Measurements from ENCODE around the gene TRAPPC3L. TPM values are rescaled to one million over a fixed set of nuclear protein-coding genes. Genes with fewer than 3 reads are reported as not detected.

Gene TRAPPC3L
- total and polyA plus RNA-seq, 2 of the 13 experiments (the other 11 are each of a cell fraction or from before 2014, with no cell fraction given): not detected

GRCh38 chr6:116531675-116532570, 13.6 kb downstream of the TRAPPC3L start (continued):
- no peak for TF ChIP-seq HMGXB4 (CRISPR knock-in tag; IDR thresholded peaks at IDR 0.05; ENCODE audit: borderline replicate concordance in 1 of 2, low read depth in 1 of 2)
- TF ChIP-seq ZNF782 (CRISPR knock-in tag; IDR thresholded peaks at IDR 0.05; ENCODE audit: borderline replicate concordance): no peak
- no peak for TF ChIP-seq NR0B2 (CRISPR knock-in tag; IDR thresholded peaks at IDR 0.05)
- no peak for TF ChIP-seq ATF1 (CRISPR knock-in tag; IDR thresholded peaks at IDR 0.05)
- no peak for TF ChIP-seq BRF2 (CRISPR knock-in tag; IDR thresholded peaks at IDR 0.05)
- TF ChIP-seq MBD4 (IDR thresholded peaks at IDR 0.05; ENCODE audit: borderline replicate concordance, low read length): no peak
- TF ChIP-seq PLRG1 (conservative IDR thresholded peaks at IDR 0.05): no peak
- TF ChIP-seq ZNF556 (CRISPR knock-in tag; IDR thresholded peaks at IDR 0.05; ENCODE audit: borderline replicate concordance): no peak
- TF ChIP-seq ATF5 (CRISPR knock-in tag; IDR thresholded peaks at IDR 0.05; ENCODE audit: low read depth): no peak
- no peak for TF ChIP-seq HNRNPL (IDR thresholded peaks at IDR 0.05; ENCODE audit: low read depth, low read length)
- peak; percentile 63 for TF ChIP-seq STAG1 (CRISPR knock-in tag; IDR thresholded peaks at IDR 0.05)
- no peak for TF ChIP-seq AGO2 (optimal IDR thresholded peaks at IDR 0.05; ENCODE audit: low read depth, low read length)
- peak; percentile 52; the same call in 1 of the 2 replicates for TF ChIP-seq RAD21 (CRISPR knock-in tag; IDR thresholded peaks at IDR 0.05)
- TF ChIP-seq ZNF121 (CRISPR knock-in tag; IDR thresholded peaks at IDR 0.05): 0 out of 2 replicates have a peak, but pooled peaks have one; percentile 26
- no peak for TF ChIP-seq ZNF557 (CRISPR knock-in tag; IDR thresholded peaks at IDR 0.05)
- no peak for TF ChIP-seq AHDC1 (CRISPR knock-in tag; IDR thresholded peaks at IDR 0.05; ENCODE audit: borderline replicate concordance)

Data from HepG2 (cell line).